Measurements from ENCODE around the gene PPM1L.

- no peak for TF ChIP-seq POLR2A (IDR thresholded peaks at IDR 0.05; ENCODE audit: low read length)
- TF ChIP-seq GATA1 (IDR thresholded peaks at IDR 0.05; ENCODE audit: low read depth, low read length): no peak
Observed at GRCh38 chr3:160738048-160738447, 18.0 kb upstream of the PPM1L start.

Data from erythroblast (primary cell).